Naive B cell (primary cell): ENCODE data around the gene PPP1R2. TPM values are rescaled to one million over a fixed set of nuclear protein-coding genes. Genes with fewer than 3 reads are reported as not detected.

Source experiments
- polyA plus RNA-seq, 6 donors: library from polyadenylated mRNA; unstranded; fragments of 300-500 nt; fragmentation: Illumina TruSeq; gene quantifications; one replicate each; pipeline ENCODE4 v1.2.3, GENCODE V29; 2021; ENCODE audit warnings: low read depth in 6 of 6

Gene PPP1R2
- polyA plus RNA-seq, 6 donors from 2014 or later, result 171 to 265 (median 214) TPM

Other genes with a start within 250 kb of the PPP1R2 start
- 10 to 100 TPM; 36.8 to 90.1 (median 81.0) TPM for gene ACAP2, start 100.3 kb downstream of the PPP1R2 start, polyA plus RNA-seq
- gene APOD, start 40.6 kb upstream of the PPP1R2 start, polyA plus RNA-seq, result 1 to 10 TPM in 3 of 6 donors, under 1 TPM in 2, not detected in 1; 0.25 to 3.5 (median 1.9) TPM
- gene MUC20, start 177.7 kb upstream of the PPP1R2 start, polyA plus RNA-seq, result 1 to 10 TPM in 1 of 6 donors, under 1 TPM in 2, not detected in 3; 0.15 to 1.2 (median 0.83) TPM